ENCODE data around the gene PLCG1.

Gene PLCG1

DNA sequence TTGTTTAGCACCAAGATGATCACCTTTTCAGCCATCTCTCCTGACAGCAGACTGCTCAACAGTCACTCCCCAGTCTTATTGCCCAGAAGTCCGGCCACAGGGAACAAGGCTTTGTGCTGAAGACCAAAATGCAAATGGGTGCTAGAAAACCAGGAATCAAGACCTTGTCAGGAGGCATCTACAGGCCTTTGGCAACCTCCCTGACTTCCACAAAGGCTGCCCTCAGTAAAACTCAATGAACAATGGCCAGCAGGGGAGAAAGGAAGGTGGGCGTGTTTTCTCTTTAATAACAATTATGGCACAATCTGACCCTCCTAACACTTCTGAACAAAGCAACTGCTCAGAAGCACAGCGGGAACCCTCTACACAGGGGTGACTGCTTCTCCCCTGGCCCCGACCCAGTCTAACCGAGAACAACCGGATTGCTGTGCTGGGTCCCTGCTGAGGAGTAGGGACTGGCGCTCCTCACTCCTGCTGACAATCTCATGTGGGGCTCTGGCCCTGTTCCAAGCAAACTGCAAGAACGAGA lies 41.6 kb downstream of the PLCG1 start:
- DNase-seq (ENCODE audit: low read depth in 2 of 2), result no peak

DNA sequence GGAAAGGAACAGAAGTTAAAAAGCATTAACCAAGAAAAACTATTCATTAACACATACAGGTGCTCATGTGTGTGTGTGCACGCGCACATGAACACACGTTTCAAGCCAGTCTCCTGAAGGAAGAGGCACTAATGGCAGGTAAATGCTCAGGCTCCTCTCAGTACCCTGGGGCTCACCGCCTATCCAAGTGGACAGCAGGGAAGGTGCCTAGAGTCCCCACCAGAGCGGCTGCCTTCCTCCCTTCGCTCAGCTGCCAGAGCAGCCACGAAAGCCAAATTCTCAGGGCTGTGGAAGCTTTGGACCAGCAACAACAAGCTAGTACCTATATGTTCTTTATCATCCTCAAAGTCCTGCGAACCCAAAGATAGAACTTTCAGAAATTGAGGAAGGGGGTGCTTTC lies 42.6 kb downstream of the PLCG1 start:
- DNase-seq (ENCODE audit: low read depth in 2 of 2), result no peak

- DNase-seq (ENCODE audit: low read depth in 2 of 2), result no peak
Observed at GRCh38 chr20:41180599-41181333, 43.4 kb downstream of the PLCG1 start.

DNA sequence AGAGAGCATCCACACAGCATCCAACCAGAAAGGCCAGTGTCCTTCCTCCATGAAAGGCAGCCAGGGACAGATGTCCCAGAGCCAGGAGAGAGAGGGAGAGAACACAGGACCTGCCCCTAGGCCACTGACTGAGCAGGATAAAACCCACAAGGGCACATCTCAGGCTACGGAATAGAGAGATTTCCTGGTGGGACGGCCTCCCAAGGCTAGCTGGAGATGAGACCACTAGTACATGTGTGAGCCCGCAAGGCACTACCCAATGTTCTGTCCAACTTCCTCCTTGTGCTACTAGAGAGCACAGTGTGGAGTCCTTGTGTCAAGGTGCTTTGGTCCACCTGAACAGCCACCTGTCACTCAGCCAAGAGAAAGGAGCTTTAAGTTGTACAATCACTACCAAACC lies 44.2 kb downstream of the PLCG1 start:
- no peak for DNase-seq (ENCODE audit: low read depth in 2 of 2)

- DNase-seq (ENCODE audit: low read depth in 2 of 2), result no peak
Observed at GRCh38 chr20:41182296-41183212, 45.2 kb downstream of the PLCG1 start.

DNA sequence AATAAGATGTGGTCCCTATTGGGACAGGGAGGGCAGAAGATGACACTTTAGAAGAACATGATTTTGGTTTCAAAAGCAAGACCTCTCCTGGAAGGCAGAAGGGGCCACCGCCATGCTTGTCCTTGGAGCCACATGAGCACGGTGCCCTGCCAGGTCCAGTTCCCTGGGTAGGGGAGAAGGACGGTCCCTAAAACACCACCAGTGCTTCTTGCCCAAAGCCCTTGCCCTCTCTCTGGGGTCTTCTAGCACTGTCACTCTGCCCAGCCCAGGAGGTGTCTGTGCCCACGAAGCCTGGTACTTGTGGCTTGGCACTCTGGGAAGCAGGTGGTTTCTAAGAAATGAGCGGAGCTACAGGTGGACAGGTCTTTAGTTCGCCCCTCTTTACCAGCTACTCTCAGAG lies 46.0 kb downstream of the PLCG1 start:
- no peak for DNase-seq (ENCODE audit: low read depth in 2 of 2)

DNA sequence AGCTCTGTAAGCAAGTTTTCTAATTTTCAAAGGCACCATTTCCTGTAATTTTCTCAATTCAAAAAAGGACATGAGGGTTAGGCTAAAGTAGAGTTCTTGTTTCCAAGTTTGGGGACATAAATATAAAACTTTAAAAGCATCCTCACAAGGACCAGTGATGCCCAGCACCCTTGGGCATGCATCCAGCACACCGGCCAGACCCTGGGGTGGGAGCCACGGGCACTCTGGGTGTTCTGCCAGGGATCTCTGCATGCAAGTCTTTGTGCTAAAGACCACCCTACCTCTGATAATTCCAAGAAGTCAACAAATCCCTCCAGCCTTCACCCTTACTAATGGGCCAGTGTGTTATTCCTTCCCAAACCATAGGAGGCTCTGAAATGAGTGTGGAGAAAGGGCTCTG lies 46.5 kb downstream of the PLCG1 start:
- no peak for DNase-seq (ENCODE audit: low read depth in 2 of 2)

GRCh38 chr20:41185013-41185757 lies 47.8 kb downstream of the PLCG1 start:
- no peak for DNase-seq (ENCODE audit: low read depth in 2 of 2)

GRCh38 chr20:41187668-41188067 lies 50.3 kb downstream of the PLCG1 start:
- no peak for DNase-seq (ENCODE audit: low read depth in 2 of 2)

DNA sequence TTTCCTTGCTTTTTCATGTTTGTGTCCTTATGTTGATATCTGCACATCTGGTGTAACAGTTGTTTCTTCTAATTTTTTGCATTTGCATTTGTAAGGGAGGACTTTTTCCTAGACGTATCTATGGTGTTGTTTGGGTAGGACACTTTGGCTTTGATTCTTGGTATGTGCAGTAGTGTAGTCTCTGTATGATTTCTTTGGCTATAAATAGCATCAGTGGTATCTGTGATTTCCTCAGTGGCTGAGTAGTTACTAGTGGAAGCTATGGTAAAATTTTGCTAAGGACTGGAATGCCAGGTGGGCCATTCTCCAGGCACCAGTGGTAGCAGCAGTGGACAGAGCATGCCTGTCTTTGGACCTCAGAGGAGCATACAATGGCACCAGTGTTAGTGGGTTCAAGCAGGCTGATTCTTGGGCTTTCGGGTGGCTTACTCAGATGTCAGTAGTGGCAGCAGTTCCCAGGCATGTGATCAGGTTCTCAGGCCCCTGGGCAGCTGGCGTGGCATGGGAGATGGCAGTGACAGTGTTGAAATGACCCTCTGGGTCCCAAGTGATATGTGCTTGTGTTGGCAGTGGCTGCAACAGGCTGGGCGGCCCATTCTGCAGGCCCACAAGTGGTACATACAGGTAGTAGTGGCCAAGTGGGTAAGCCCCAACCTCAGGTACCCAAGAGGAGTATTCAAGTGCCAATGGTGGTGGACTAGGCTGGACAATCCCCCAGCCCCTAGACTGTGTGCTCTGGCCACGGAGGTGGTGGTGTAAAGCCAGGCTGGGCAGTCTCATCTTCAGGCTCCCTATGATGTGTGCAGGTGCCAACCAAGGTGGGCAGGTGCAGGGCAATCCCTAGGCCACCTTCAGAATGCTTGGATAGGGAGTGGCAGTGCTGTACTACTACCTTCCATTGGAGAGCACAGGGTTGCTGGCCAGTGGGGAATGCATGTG lies 54.5 kb downstream of the PLCG1 start:
- DNase-seq (ENCODE audit: low read depth in 2 of 2), result no peak

- no peak for DNase-seq (ENCODE audit: low read depth in 2 of 2)
Observed at GRCh38 chr20:41192575-41192974, 55.2 kb downstream of the PLCG1 start.

- DNase-seq (ENCODE audit: low read depth in 2 of 2), result no peak
Observed at GRCh38 chr20:41196653-41197225, 59.4 kb downstream of the PLCG1 start.

GRCh38 chr20:41198443-41198842 lies 61.1 kb downstream of the PLCG1 start:
- DNase-seq (ENCODE audit: low read depth in 2 of 2), result no peak

- no peak for DNase-seq (ENCODE audit: low read depth in 2 of 2)
Observed at GRCh38 chr20:41200446-41201202, 63.3 kb downstream of the PLCG1 start.

- DNase-seq (ENCODE audit: low read depth in 2 of 2), result no peak
Observed at GRCh38 chr20:41201760-41202159, 64.4 kb downstream of the PLCG1 start.

GRCh38 chr20:41202426-41202825 lies 65.1 kb downstream of the PLCG1 start:
- no peak for DNase-seq (ENCODE audit: low read depth in 2 of 2)

- no peak for DNase-seq (ENCODE audit: low read depth in 2 of 2)
Observed at GRCh38 chr20:41203660-41204059, 66.3 kb downstream of the PLCG1 start.

GRCh38 chr20:41204304-41205265 lies 67.2 kb downstream of the PLCG1 start:
- no peak for DNase-seq (ENCODE audit: low read depth in 2 of 2)

- no peak for DNase-seq (ENCODE audit: low read depth in 2 of 2)
Observed at GRCh38 chr20:41205313-41205712, 68.0 kb downstream of the PLCG1 start.

All from stimulated activated CD4-positive, alpha-beta T cell treated with anti-CD3 and anti-CD28 coated beads, Interleukin-15, amount 100 ng/mL, for 48 hours (primary cell).